Heart right ventricle (tissue), 16 donors: ENCODE measurements around the gene ANKIB1. TPM values are rescaled to one million over a fixed set of nuclear protein-coding genes. Genes with fewer than 3 reads are reported as not detected.

Experiments
- ATAC-seq, 8 donors: fragments of 200-7000 bp; cut with Tn5 transposase; one replicate each; pipeline ENCODE4 v1.9.1; 2020; ENCODE audit warnings: mild to moderate bottlenecking in 8 of 8, moderate library complexity in 8 of 8, moderate number of reproducible peaks in 1 of 8
- DNase-seq, 2 donors: peaks; one replicate each; pipeline ENCODE4 v3.0.0-alpha.2; 2020
- H3K27ac ChIP-seq, 10 donors: fragments of 200-600 bp; sonication (generic) in 2 of 10; one replicate each; pipeline versions ENCODE4 v1.5.0 to v1.8.0; 2020 to 2022; ENCODE audit warnings: mild to moderate bottlenecking in 3 of 10
- H3K27me3 ChIP-seq, 7 donors: fragments of 200-600 bp; one replicate each; pipeline ENCODE4 v1.8.0; 2021 to 2022; ENCODE audit warnings: mild to moderate bottlenecking in 2 of 7
- H3K36me3 ChIP-seq, 9 donors: fragments of 200-600 bp; sonication (generic) in 1 of 9; one replicate each; pipeline versions ENCODE4 v1.5.0 to v1.8.0; 2020 to 2022; ENCODE audit warnings: mild to moderate bottlenecking in 2 of 9
- H3K4me1 ChIP-seq, 9 donors: fragments of 200-600 bp; sonication (generic) in 1 of 9; one replicate each; pipeline versions ENCODE4 v1.5.0 to v1.8.0; 2020 to 2022; ENCODE audit warnings: mild to moderate bottlenecking in 4 of 9
- H3K4me3 ChIP-seq, 10 donors: fragments of 200-600 bp; sonication (generic) in 2 of 10; one replicate each; pipeline versions ENCODE4 v1.5.0 to v1.8.0; 2020 to 2022; ENCODE audit warnings: mild to moderate bottlenecking in 7 of 10, moderate library complexity in 2 of 10
- H3K9me3 ChIP-seq, 11 donors: fragments of 200-600 bp in 10 of 11; sonication (generic) in 2 of 11; one replicate each; pipeline versions ENCODE4 v1.5.0 to v1.8.0; 2013 to 2022; ENCODE audit warnings: mild to moderate bottlenecking in 2 of 11, control low read depth in 1 of 11, moderate library complexity in 1 of 11
- WGBS, 2 donors: extraction: QIAGEN DNeasy Blood & Tissue Kit; methylation state at CpG; one replicate each; pipeline ENCODE4 v1.1.7; 2013; ENCODE audit warnings: inconsistent platforms in 1 of 2; 5-methylcytosine and 5-hydroxymethylcytosine counted together
- intact Hi-C, 10 donors: fragments of 100-400 bp; cut with DNase I; formaldehyde crosslinking; loops; one replicate each; pipeline versions ENCODE4 v1.11.1 to v1.14.2; 2022
- polyA plus RNA-seq, 2 donors: library from polyadenylated mRNA; stranded (reverse); fragments of 200-250 nt; gene quantifications; one replicate each; pipeline ENCODE4 v1.2.3, GENCODE V29; 2013
- total RNA-seq, 10 donors: library from RNA; stranded (reverse); fragmentation: NEBNext Ultra II Directional in 3 of 10; extraction: Animal tissue kit (Norgen Biotek cat#: 25700) in 3 of 10; gene quantifications; one replicate each; pipeline versions ENCODE4 v1.2.1 to v1.2.4, GENCODE V29; 2021 to 2023
- TF ChIP-seq, protein P1 (sequence below), 9 donors: fragments of 200-600 bp; sonication (generic) in 2 of 9; IDR thresholded peaks; one replicate each; pipeline versions ENCODE4 v1.5.0 to v1.8.0; 2021 to 2022; ENCODE audit warnings: antibody characterized with exemption in 9 of 9, mild to moderate bottlenecking in 5 of 9, moderate library complexity in 1 of 9
- donor health status: Arrhythmogenic right ventricular cardiomyopathy.
- donor health status: ischemic (EF 13 %, LVEDD 7.1; RV severe dilation, severe dysfunction).
- donor health status: healthy with polysubstance abuse.
- donor health status: DM: no; HTN: yes; CAD: no.
- donor health status: DM: no; HTN: no; CAD: no.
- donor health status: ischemic (EF 25% LVEDD 6.9; RV normal size, moderate dysfunction).
- donor health status: ischemic (EF 25% LVEDD 5.7; RV mildly dilated, moderate dysfunction).
- donor health status: healthy.
- donor health status: DM: yes; HTN: yes; CAD: no.
- donor health status: Ischemic cardiomyopathy.
- donor health status: ischemic (EF 35%, LVEDD 5.7; RV mildly dilated, moderate dysfunction).
- donor health status: nonischemic (EF 11% LVEDD 7.7; RV severe dilation, severe dysfunction).
- donor health status: DM: yes; HTN: yes; CAD: no.
- donor health status: PGD.
- donor health status: ischemic (EF 29% LVEDD 5.4; RV normal size, mild dysfunction).
- donor health status: nonischemic (EF 23%, LVEDD 6.1; RV moderate dilation, normal function).

ANKIB1 gene
- total and polyA plus RNA-seq, 12 donors = 5.5 to 71.0 (median 41.1) TPM

DNA sequence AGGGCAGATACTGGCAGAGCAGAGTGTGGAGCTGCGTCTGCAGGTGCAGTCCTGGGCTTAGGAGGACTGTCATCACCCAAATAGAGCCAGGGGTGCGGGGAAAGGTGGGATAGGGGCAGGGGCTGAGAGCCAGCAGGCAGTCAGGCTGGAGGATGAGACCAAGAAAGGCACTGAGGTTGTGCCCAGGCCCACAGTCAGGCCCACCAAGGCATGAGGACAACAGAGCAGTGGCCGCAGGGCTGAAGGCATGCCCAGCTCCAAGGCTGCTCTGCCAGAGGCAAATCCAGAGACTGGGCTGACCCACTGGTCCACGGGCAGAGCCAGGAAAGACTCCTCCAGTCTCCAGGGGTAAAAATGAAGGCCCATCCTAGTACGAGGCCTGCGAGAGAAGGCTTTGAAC is 177.2 kb downstream of the ANKIB1 start:
- WGBS, 2 donors = 96 to 99% methylated on average over 6 of the region's 6 CpGs
- H3K27me3 ChIP-seq = peaks cover 0 to 21% (median 15%) of the 10 kb centered on the region in 7 donors
- no peak overlapping the region for H3K4me3 ChIP-seq
- H3K4me1 ChIP-seq = peaks cover 0 to 13% (median 0%) of the 10 kb centered on the region in 9 donors
- TF ChIP-seq, protein P1, sequence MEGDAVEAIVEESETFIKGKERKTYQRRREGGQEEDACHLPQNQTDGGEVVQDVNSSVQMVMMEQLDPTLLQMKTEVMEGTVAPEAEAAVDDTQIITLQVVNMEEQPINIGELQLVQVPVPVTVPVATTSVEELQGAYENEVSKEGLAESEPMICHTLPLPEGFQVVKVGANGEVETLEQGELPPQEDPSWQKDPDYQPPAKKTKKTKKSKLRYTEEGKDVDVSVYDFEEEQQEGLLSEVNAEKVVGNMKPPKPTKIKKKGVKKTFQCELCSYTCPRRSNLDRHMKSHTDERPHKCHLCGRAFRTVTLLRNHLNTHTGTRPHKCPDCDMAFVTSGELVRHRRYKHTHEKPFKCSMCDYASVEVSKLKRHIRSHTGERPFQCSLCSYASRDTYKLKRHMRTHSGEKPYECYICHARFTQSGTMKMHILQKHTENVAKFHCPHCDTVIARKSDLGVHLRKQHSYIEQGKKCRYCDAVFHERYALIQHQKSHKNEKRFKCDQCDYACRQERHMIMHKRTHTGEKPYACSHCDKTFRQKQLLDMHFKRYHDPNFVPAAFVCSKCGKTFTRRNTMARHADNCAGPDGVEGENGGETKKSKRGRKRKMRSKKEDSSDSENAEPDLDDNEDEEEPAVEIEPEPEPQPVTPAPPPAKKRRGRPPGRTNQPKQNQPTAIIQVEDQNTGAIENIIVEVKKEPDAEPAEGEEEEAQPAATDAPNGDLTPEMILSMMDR (IDR thresholded peaks at IDR 0.05) = no peak
- no peaks in the 10 kb centered on the region for H3K9me3 ChIP-seq
- H3K27ac ChIP-seq = no peak overlapping the region
- DNase-seq (no peak), ATAC-seq (no peak)
- intact Hi-C loops = loop anchor here in 3 of 10 donors (10.0 kb wide), 2 partner anchors 178 to 632 kb away; partner anchors contain the start of genes ANKIB1 (in 1 of the 3) and KRIT1 (in 1 of the 3)
- H3K36me3 ChIP-seq = no peaks in the 10 kb centered on the region

DNA sequence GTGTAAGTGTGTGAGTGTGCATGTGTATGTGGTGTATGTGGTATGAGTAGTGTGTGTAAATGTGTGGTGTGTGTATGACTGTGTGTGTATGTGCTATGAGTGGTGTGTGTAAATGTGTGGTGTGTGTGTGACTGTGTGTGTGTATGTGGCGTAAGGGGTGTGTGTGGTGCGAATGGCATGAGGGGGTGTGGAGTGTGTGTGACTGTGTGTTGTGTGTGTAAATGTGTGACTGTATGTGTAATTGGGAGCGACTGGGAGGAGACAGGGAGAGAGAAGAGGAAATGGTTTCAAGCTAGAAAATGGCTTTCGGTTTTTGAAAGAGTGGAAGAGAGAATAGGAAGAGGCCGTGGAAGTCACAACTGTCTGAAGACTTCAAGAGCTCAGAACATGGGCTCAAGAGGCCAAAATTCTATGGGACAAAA is 177.9 kb downstream of the ANKIB1 start:
- Histone ChIP-seq H3K9me3 (no peaks in the 10 kb centered on the region), H3K27ac (peak overlapping the region in 1 of 10 donors; percentile 80), H3K36me3 (no peaks in the 10 kb centered on the region), H3K4me3 (peak overlapping the region in 5 of 10 donors; percentile 31 to 58 (median 47)), H3K27me3 (peaks cover 0 to 21% (median 15%) of the 10 kb centered on the region in 7 donors), H3K4me1 (peaks cover 0 to 13% (median 0%) of the 10 kb centered on the region in 9 donors)
- ATAC-seq (no peak), DNase-seq (no peak)
- WGBS, 2 donors = 75 to 81% methylated on average over 5 of the region's 5 CpGs
- intact Hi-C loops = loop anchor here in 5 of 10 donors (1.0 to 10.0 kb wide), 4 partner anchors 23 to 631 kb away; partner anchors contain the start of genes GATAD1 (in 5 of the 5), ANKIB1 (in 1 of the 5) and KRIT1 (in 1 of the 5)
- TF ChIP-seq, protein P1 (IDR thresholded peaks at IDR 0.05) = no peak

DNA sequence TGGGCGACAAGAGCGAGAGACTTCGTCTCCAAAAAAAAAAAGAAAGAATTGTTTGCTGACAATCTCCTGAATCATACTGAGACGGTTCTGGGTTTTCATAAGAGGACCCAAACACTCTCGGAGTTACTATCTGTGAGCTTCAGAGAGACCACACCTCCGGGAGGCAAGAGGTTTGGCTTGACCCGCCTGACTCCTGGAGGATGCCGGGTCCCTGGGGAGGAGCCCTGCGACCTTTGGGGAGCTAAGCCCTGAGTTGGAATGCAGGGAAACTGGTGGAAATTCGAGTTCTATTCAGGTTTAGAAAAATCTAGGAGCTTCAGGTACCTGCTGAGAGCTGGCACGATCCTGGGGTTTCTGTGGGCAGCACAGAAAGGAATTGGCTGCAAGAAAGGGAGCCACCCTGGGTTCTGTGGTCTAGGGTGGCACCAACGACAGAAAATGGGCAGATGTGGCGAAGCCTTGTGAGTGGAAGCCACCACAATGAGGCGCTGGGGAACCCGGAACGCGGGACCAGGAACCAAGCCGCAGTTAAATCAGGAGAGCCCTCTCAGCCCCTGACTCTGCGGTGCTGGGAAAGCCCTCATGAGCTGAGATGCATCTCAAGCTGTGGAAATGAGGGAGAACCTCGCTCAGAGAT is 179.7 kb downstream of the ANKIB1 start:
- intact Hi-C loops = loop anchor here in 5 of 10 donors (2.0 to 10.0 kb wide), 3 partner anchors 21 to 629 kb away; partner anchors contain the start of genes GATAD1 (in 3 of the 5), ANKIB1 (in 1 of the 5) and KRIT1 (in 1 of the 5)
- H3K9me3 ChIP-seq = no peaks in the 10 kb centered on the region
- peaks cover 0 to 13% (median 0%) of the 10 kb centered on the region in 9 donors for H3K4me1 ChIP-seq
- DNase-seq (no peak), ATAC-seq (no peak)
- no peak overlapping the region for H3K27ac ChIP-seq
- H3K36me3 ChIP-seq = no peaks in the 10 kb centered on the region
- peaks cover 0 to 21% (median 15%) of the 10 kb centered on the region in 7 donors for H3K27me3 ChIP-seq
- TF ChIP-seq, protein P1 (IDR thresholded peaks at IDR 0.05) = no peak
- no peak overlapping the region for H3K4me3 ChIP-seq
- WGBS, 2 donors = 44 to 52% methylated on average over 20 of the region's 20 CpGs

DNA sequence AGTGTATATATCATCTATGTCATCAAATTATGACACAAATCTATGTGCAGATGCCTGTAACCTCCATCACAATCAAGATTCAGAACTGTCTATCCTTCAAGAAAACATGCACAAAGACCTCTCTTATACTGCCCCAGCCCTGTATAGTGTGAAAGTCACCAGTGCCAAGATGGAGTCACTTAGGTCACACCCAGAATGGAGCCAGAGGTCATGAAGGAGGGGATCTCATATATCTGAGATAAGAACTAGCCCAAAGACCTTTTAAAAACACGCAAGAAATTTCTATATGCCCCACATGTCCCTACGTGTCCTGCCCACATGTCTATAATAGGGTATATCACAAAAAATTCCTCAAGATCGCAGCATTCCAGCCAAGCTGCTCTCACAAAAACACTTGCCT is 181.4 kb downstream of the ANKIB1 start:
- 85 to 87% methylated on average over 3 of the region's 3 CpGs for WGBS, 2 donors
- Histone ChIP-seq H3K9me3 (no peaks in the 10 kb centered on the region), H3K4me1 (peaks cover 0 to 13% (median 0%) of the 10 kb centered on the region in 9 donors), H3K4me3 (no peak overlapping the region), H3K27ac (no peak overlapping the region), H3K36me3 (no peaks in the 10 kb centered on the region), H3K27me3 (peaks cover 0 to 21% (median 15%) of the 10 kb centered on the region in 7 donors)
- TF ChIP-seq, protein P1 (IDR thresholded peaks at IDR 0.05) = no peak
- intact Hi-C loops = loop anchor here in 3 of 10 donors (10.0 kb wide), 2 partner anchors 182 to 628 kb away; partner anchors contain the start of genes ANKIB1 (in 1 of the 3) and KRIT1 (in 1 of the 3)
- ATAC-seq = no peak
- no peak for DNase-seq
